Stimulated activated CD8-positive, alpha-beta memory T cell treated with anti-CD3 and anti-CD28 coated beads, Interleukin-7, amount 100 ng/mL, for 24 hours (primary cell): Measurements from ENCODE around the gene SNX32.

Experiments
- DNase-seq: peaks from one replicate; pipeline ENCODE4 v3.0.0-alpha.2; 2020; ENCODE audit warnings: low read depth

SNX32 gene

DNA sequence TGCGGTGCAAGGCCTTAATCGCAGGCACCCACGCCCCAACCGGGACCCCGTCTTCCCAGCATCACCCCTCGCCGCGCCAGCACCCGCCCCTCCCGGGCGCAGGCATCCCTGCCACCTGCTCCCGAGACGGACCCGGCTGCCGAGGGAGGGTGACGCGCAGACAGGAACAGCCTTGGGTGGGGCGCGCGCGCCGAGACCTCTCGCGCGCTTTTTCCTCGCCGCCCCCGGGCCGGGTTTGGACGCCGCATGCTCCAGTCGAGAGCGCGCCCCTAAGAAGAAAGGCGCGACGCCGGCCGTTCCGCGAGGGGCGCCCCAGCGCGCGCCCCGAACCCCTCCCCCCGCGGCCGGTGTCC lies 23.7 kb downstream of the SNX32 start:
- DNase-seq: no peak

DNA sequence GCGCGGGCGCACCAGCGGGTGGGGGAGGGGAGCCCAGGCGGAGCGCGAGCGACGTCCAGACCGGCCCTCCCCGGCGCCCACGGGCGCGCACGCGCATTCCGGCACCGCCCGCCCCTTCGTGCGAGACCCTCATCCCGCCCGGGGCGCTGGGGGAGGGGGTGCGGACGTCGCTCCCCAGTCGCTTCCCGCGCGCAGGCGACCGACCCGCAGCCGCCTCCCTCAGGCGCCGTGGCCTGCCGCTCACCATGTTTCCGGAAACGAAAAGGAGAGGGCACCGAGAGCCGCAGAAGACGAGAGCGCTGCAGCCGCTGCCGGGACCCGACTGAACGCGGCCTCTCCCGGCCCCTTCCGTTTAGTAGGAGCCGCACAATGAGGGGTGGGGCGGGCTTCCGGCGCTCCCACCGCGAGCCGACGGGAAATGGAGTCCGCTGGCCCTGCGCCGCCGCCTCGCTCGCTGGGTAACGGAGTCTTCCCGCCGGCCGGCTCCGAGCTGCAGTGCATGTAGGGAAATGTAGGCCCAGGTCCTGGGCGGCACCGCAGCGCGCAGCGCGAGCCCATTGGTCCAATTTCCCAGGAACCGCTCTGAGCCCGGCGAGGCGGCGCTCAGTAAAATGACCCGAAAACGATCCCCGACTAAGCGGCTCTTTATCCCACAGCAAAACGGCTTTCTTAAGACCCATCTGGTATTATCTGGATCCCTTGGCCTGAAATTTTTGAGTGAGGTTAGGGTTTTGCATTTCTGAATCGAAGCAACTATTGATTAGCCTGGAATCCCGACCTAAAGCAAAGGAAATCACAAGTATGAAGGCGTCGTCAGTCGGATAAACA lies 24.3 kb downstream of the SNX32 start, which contains the start of gene CFL1:
Gene CFL1 (minus strand): TSS at position 328 of the 828 bp plus-strand sequence. CDS start 81 bp downstream, at position 247.
- DNase-seq: peak; percentile 87

DNA sequence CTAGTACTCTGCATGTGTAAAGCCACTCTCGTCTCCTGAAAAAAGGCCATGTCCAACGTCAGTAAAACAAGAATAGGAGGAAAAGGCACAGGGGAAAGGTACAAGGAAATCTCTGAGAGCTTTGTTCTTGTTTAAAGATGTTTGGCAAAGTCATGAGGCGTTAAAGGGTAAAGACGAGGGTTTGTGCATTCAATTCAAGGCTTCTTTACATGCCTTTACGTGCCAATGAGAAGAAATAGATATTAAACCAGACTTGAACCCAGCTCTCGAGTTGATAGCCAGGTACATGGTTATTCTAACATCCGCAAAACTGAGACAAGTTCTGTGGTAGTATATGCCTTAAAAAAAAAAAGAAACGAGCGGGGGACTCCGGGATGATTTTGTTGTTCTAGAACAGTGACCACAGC lies 24.9 kb downstream of the SNX32 start:
- DNase-seq: no peak

DNA sequence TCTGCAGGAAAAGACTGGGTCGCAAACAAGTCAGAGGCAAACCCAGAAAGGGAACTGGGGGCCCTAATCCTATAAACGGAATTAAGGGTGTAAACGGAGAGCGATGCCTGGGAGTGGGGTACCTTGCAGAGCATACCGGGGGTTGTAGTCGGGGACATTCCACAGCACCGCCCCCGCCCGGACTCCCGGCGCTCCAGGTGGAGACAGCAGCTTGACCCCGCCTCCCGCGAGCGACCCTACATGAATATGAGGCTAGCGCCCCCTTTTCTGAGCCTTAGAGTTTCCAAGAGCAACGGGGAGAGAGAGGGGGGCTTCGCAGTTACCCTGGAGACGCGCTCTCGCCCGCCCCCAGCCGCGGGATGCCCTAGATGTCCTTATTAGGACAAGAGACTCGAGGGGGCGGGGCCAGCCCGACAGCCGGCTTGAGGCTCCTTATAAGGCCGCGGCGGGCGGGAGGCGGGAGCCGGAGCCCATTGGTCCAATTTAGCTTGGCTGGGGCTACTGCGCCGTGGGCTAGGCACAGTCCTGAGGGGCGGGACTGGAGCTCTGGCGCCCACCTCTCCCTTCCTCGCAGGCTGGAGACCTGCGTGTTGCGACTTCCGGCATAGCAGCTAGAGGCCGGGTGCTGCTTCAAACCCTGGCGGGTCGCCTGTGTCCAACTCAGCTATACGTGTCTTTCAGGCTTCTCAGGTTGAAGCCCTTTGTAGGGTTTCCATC lies 25.5 kb downstream of the SNX32 start:
- DNase-seq: peak; percentile 95

DNA sequence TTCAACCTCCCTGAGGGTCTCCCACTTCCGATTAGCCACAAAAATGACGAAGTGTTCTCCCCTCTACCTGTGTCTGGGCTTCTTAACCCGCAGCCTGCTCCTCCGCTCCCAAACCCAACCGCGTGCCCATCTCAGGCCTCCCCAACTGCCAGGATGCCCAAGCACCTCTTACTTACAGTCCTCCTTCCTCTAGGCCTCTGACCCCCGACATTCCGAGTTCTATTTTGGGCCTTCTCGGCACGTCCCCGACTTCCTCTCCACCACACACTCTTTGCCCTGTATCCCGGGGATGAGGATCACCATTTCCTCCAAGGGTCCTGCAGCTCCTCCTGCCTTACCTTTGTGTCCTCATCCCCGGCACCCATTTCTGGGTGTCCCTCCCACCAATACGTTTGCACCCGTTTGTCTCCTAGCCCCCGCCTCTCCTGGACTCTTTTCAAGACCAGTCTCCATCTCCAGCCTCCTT lies 26.1 kb downstream of the SNX32 start:
- no peak for DNase-seq

DNA sequence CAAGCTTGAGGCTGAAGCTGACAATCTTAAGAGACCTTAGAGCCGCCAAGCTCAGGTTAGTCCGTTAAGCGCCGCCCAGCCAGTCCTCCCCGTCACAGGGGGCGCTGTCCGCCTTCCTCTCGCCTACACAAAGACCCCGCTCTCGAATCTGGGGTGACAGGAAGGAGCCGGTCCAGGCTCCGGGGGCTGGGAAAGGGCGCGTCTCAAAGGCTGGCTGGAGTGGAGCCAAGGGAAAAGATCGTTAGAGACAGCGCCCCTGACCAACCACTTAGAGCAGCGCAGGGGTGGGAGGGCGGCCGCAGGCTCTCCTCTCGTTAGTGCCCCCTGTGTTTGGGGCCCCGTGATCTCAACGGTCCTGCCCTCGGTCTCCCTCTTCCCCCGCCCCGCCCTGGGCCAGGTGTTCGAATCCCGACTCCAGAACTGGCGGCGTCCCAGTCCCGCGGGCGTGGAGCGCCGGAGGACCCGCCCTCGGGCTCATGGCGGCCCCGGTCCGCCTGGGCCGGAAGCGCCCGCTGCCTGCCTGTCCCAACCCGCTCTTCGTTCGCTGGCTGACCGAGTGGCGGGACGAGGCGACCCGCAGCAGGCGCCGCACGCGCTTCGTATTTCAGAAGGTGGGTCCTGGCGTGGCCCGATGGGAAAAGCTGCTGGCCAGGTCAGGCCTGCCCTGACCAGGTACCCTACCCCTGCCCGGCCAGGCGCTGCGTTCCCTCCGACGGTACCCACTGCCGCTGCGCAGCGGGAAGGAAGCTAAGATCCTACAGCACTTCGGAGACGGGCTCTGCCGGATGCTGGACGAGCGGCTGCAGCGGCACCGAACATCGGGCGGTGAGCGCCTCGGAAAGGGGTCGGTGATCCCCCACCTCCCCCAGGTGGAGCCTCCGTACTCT lies 26.8 kb downstream of the SNX32 start, which contains the start of gene MUS81:
Gene MUS81 (plus strand): TSS at position 156 of the 887 bp plus-strand sequence. CDS start 321 bp downstream, at position 477.
- peak; percentile 96 for DNase-seq

DNA sequence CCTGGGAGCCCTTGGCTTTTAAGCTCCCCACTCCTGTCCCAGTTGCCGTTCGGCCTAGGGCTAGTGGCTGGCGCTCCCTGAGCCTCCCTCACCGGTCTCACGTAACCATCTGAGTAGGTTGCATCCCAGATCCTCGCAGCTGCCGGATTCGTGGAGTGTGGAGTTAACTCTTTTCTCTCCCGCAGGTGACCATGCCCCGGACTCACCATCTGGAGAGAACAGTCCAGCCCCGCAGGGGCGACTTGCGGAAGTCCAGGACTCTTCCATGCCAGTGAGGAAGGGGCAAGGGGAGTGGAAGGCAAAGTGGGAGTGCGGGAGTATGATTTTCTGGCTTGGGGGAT lies 27.4 kb downstream of the SNX32 start:
- no peak for DNase-seq

DNA sequence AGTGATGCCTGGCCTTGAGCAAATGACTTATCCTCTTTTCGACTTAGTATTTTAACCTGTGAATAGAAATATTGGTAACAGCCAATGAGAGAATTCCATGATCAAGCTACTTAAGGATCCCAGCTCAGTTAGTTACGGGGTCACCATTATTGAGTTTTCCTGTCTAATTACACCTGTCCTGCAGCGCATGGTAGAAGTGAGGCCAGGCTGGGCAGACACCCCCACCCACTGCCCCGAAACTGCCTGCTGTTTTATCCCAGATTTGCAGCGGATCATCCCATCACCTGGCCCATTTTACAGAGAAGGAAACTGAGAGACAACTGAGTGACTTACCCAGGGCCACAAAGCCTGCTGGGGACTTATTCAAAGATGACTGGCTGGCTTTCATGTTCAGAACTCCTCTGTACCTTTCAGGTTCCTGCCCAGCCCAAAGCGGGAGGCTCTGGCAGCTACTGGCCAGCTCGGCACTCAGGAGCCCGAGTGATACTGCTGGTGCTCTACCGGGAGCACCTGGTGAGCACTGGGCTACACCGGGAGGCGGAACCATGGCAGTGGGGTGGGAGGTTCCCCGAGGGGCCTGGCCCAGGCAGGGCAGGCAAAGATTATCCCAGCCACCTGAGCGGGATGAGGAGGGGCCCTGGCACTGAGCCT lies 27.9 kb downstream of the SNX32 start:
- DNase-seq: no peak

DNA sequence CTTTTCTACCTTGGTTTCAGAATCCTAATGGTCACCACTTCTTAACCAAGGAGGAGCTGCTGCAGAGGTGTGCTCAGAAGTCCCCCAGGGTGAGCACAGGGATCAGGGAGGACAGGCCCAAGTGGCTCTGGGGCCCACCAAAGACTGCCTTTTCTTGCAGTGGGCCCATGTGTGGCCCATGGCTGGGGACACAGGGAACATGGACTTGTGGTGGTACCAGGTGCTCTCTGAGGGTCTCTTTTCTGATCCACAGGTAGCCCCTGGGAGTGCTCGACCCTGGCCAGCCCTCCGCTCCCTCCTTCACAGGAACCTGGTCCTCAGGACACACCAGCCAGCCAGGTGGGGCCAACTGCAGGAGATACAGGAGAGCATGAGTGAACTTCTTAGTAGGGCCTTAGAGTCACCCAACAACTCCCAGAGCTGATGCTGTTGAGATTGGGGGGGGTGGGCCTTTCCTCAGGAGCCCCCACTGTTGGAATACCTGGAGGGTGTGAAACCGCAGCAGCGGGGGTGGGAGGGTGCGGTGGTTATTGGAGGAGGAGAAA lies 28.5 kb downstream of the SNX32 start:
- DNase-seq: no peak

DNA sequence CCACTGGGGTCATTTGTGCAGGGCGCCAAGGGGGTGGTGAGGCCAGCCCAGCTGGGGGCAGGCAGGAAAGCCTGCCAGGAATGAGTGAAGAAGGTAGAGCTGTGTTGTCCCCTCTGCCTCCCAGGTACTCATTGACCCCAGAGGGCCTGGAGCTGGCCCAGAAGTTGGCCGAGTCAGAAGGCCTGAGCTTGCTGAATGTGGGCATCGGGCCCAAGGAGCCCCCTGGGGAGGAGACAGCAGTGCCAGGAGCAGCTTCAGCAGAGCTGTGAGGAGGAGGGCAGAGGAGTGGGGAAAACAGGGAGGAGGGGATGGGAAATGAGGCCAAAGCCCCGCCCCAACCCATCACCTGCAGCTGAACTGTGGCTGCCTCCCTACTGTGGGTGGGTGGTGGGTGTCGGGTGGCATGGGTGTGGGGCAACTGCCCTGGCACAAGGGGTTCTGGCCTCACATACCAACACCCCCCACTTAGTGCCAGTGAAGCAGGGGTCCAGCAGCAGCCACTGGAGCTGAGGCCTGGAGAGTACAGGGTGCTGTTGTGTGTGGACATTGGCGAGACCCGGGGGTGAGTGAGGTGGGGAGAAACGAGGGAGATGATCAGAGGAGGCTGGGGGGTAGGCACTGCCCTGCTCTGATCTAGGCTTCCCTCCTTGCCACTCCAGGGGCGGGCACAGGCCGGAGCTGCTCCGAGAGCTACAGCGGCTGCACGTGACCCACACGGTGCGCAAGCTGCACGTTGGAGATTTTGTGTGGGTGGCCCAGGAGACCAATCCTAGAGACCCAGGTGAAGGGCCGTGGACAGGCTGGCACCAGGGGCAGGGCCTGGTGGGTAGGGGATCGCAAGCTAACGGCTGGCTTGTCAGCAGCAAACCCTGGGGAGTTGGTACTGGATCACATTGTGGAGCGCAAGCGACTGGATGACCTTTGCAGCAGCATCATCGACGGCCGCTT lies 29.5 kb downstream of the SNX32 start:
- no peak for DNase-seq

DNA sequence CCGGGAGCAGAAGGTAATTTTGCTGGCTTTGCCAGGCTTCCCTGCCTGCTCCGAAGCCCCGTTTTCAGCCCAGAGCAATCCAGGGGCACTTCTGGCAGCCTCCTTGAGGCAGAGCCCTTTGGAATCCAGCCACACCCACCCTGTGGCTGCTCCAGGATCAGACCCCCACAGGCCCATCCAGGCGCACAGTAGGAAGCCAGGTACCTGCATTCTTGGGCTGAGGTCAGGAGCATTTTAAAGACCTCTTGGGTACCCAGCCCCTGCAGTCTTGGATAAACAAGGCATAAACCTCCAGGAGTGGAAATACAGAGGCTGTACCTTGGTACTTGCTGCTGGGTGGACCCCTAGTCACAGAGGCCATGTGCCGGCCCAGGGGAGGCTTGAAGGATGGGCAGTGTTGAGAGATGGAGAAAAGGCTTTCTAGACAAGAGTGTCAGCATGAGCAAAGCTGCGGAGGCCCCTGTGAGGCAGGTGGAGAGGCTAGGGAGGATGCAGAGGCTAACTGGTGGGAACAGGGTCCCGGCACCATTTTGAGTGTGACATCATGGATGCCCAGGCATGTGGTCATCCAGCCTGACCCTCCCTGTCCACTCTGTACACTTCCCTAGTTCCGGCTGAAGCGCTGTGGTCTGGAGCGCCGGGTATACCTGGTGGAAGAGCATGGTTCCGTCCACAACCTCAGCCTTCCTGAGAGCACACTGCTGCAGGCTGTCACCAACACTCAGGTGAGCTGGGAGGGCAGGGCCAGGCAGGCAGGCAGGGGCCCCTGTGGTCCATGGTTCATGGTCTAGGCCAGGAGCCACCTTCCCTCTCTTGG lies 30.3 kb downstream of the SNX32 start:
- no peak for DNase-seq

DNA sequence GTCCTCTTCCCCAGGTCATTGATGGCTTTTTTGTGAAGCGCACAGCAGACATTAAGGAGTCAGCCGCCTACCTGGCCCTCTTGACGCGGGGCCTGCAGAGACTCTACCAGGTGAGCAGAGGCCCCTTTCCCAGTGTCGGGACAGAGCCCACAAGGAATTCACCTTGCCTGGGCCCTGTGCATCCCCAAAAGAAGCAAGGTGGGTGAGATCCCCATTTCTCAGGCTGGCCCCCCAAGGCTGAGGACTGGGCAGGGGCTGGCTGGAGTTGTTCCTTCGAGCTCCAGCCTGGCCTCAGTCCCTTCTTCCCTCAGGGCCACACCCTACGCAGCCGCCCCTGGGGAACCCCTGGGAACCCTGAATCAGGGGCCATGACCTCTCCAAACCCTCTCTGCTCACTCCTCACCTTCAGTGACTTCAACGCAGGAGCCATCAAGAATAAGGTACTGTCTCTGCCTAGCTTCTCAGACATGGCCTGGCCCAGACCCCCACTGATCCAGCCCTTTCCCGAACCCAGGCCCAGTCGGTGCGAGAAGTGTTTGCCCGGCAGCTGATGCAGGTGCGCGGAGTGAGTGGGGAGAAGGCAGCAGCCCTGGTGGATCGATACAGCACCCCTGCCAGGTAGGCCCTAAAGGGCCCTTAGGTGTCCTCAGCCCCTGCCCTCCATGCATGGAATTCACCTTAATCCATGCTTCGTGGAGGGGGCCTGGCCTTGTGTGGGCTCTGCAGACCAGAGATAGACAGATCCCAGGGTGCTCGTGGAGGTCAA lies 31.1 kb downstream of the SNX32 start:
- DNase-seq: no peak

DNA sequence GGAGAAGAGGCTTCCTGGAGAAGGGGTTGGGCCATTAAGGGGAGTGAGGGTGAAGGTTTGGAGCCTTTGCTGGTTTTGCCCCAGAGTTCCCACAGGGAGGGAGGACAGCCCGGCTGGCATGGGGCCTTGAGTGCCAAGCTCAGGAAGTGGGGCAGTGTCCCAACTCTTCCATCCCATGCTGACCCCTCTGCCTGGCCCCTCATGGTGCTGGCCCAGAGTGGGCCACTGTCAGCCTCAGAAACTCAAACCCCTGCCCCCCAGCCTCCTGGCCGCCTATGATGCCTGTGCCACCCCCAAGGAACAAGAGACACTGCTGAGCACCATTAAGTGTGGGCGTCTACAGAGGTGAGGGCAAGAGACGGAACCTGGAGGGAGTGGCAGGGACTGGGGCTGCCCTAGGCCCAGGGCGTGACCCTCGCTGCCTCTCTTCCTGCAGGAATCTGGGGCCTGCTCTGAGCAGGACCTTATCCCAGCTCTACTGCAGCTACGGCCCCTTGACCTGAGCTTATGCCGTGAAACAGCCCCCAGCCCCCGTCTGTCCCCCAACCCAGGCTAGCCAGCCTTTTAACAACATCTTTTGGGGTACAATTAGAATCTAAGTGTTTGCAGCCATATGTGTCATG lies 31.9 kb downstream of the SNX32 start:
- DNase-seq: no peak

DNA sequence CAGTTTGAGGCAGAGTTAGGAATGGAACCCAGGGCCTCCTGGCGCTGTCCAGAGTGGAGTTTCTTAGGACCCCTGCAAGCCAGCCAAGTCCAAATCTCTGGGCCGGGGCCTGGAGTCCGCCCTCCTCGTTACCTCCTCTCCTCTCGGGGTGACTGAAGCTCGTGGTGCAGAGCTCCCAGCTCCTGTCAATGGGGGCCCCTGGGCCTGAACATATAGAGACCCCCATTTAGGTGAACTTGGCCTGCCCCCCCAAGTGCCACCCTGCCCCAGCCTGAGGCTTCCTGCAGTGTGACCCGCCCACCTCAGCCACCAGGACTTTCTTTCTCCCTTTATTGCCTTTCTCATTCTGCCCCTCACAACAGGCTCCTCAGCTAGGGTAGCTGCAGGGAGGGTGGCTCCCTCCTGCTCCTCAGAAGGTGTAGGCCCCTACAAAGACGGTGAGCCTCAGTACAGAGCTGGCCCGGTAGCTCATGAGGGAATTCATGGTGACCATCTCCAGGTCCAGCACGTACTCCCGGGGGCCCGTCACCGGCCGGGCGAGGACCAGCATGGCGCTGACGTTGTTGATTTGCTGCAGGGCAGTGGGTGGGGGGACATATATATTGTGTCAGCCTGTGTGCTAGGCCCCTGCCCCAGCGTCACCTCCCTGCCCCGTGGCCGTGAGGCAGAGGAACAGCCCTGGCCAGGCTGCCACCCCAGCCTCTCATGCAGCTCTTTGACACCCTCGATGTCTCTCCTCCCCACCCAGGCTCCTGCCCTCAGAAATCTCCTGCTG lies 32.9 kb downstream of the SNX32 start:
- DNase-seq: no peak

DNA sequence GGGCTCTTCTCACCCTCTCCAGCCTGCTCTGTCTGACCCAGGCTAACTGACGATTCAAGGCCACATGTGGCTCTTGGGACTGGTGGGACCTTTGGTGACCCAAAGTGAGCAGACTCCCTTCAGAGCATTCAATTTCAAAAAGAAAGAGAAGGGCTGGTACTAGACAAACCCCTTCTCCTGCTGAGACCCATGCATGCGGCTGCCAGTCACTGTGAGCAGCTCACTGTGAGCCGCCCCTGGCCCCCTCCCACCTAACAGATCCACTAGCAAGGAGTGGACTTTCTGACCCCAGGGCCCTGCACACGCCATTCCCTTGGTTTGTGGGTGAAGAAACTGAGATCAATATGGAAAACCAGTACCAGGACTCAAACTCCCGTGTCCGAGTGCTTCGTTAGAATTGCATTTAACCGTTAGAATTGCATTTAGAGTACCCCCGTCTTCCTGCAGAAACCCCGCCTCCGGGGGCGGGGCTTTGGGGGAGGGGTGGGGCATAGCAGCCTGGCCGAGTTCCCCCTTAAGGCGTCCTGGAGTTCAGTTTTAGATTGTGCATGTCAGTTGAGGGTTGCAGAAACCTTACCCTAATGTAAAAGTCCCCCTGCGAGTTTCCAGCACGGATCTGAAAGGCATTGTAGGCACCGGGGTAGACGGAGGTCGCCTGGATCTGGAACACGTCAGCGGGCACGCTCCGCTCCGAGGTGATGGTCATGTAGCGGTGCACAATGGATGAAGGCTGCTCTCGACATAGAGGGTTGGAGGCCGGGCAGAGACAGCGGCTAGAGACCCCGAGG lies 33.7 kb downstream of the SNX32 start:
- DNase-seq: no peak

DNA sequence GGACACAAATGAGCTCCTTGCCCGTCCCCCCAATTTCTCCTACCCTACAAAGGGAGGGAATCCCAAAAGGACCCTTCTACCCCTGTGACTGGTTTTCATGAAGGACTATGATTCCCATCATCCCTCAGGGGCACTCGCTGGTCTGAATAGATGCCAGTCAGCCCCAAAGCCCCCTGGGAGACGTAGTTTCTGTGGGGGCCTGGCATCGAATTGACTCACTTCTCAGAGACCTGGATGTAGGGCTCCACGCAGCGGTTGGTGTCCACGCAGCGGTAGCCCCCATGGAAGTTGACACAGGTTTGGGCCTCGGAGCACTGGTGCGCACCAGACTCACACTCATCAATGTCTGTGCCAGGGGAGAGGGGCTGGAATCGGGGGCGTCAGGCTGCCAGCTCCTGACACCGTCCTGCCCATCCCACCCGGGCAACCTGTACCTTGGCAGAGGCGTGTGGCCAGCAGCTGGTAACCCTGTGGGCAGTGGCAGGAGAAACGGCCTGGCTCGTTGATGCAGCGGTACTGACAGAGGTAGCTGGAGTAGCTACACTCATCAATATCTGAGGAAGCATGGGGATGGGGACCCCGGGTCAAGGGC lies 34.4 kb downstream of the SNX32 start:
- DNase-seq: no peak
